B cell (primary cell): ENCODE measurements around the gene MEGF11. TPM values are rescaled to one million over a fixed set of nuclear protein-coding genes. Genes with fewer than 3 reads are reported as not detected.

ENCODE experiments used
- ATAC-seq: fragments of 200-7000 bp; cut with Tn5 transposase; one replicate; pipeline ENCODE4 v1.10.0; 2021; ENCODE audit warnings: low read depth, mild to moderate bottlenecking, moderate number of reproducible peaks, moderate library complexity
- CTCF ChIA-PET: fragments of 350-600 bp; sonication (Branson Sonifier 250); formaldehyde crosslinking; loops from one replicate; lab custom pipeline; 2021; ENCODE audit warnings: antibody characterized with exemption, inconsistent platforms; lab: Charles Lee
- POLR2A ChIA-PET: fragments of 350-600 bp; sonication (Branson Sonifier 250); formaldehyde crosslinking; loops from one replicate; lab custom pipeline; 2021; ENCODE audit warnings: antibody characterized with exemption; lab: Charles Lee
- DNase-seq: peaks from one replicate; pipeline ENCODE4 v3.0.0; 2013
- H2AFZ ChIP-seq: 2 replicates; pipeline ENCODE4 v1.6.1; 2012; ENCODE audit warnings: mild to moderate bottlenecking, low read depth, low read length; ENCODE audit not compliant: insufficient read depth, poor library complexity, severe bottlenecking
- H3K27ac ChIP-seq, 2 donors: 1 replicate in 1 of 2; 2 replicates in 1 of 2; pipeline ENCODE4 v1.5.1; 2012 to 2013; ENCODE audit warnings: low read length in 2 of 2, mild to moderate bottlenecking in 2 of 2, moderate library complexity in 1 of 2
- H3K27me3 ChIP-seq, 4 experiments: fragments of 200-600 bp in 1 of 4; sonication (generic) in 1 of 4; replicated peaks in 1 of 4; 1 replicate in 2 of 4; 2 replicates in 2 of 4; pipeline versions ENCODE4 v1.6.1 to v1.7.0; 2013 to 2016; ENCODE audit warnings: low read length in 3 of 4, mild to moderate bottlenecking in 2 of 4, mixed read lengths in 1 of 4, moderate library complexity in 1 of 4; ENCODE audit not compliant: insufficient read depth in 4 of 4, control insufficient read depth in 3 of 4; ENCODE audit errors: control extremely low read depth in 1 of 4
- H3K36me3 ChIP-seq, 2 experiments: replicated peaks in 1 of 2; 1 replicate in 1 of 2; 2 replicates in 1 of 2; pipeline versions ENCODE4 v1.6.1 to v1.7.1; 2013; ENCODE audit warnings: low read length in 1 of 2; ENCODE audit not compliant: insufficient read depth in 2 of 2, control insufficient read depth in 1 of 2; ENCODE audit errors: control extremely low read depth in 1 of 2, extremely low read depth in 1 of 2
- H3K4me1 ChIP-seq, 2 donors: fragments of 200-600 bp in 1 of 2; sonication (generic) in 1 of 2; 1 replicate in 1 of 2; 2 replicates in 1 of 2; pipeline versions ENCODE4 v1.5.1 to v1.6.1; 2013 to 2017; ENCODE audit warnings: low read length in 2 of 2; ENCODE audit not compliant: control insufficient read depth in 2 of 2, insufficient read depth in 2 of 2
- H3K4me2 ChIP-seq: replicated peaks from 2 replicates; pipeline ENCODE3; 2012; ENCODE audit warnings: mild to moderate bottlenecking, low read depth, low read length; ENCODE audit not compliant: poor library complexity, severe bottlenecking
- H3K4me3 ChIP-seq, 5 experiments: fragments of 200-600 bp in 1 of 5; sonication (generic) in 1 of 5; 1 replicate in 3 of 5; 2 replicates in 2 of 5; pipeline versions ENCODE4 v1.5.1 to v1.7.0; 2011 to 2016; ENCODE audit warnings: low read length in 4 of 5, mild to moderate bottlenecking in 4 of 5, low read depth in 2 of 5, control low read depth in 1 of 5, moderate library complexity in 1 of 5; ENCODE audit not compliant: insufficient read depth in 1 of 5; ENCODE audit errors: control extremely low read depth in 1 of 5, extremely low read depth in 1 of 5
- H3K79me2 ChIP-seq: fragments of 200-600 bp; sonication (generic); one replicate; pipeline ENCODE4 v1.6.0; 2016; ENCODE audit warnings: low read length; ENCODE audit not compliant: control insufficient read depth, insufficient read depth
- H3K9ac ChIP-seq: fragments of 200-600 bp; sonication (generic); 2 replicates; pipeline ENCODE4 v1.6.1; 2017; ENCODE audit warnings: mild to moderate bottlenecking, low read length, moderate library complexity
- H3K9me3 ChIP-seq, 3 donors: one replicate each; pipeline versions ENCODE4 v1.6.1 to v1.7.1; 2013; ENCODE audit warnings: low read length in 2 of 3; ENCODE audit not compliant: control insufficient read depth in 2 of 3, insufficient read depth in 1 of 3; ENCODE audit errors: control extremely low read depth in 1 of 3
- H4K20me1 ChIP-seq: 2 replicates; pipeline ENCODE4 v1.6.0; 2012; ENCODE audit warnings: mild to moderate bottlenecking, low read length; ENCODE audit not compliant: insufficient read depth, control insufficient read depth, poor library complexity, severe bottlenecking
- H3K27ac Mint-ChIP-seq: one replicate; pipeline ENCODE4 v1.8.0; 2021; ENCODE audit warnings: mixed read lengths
- H3K27me3 Mint-ChIP-seq: one replicate; pipeline ENCODE4 v1.8.0; 2021; ENCODE audit warnings: mixed read lengths
- H3K4me1 Mint-ChIP-seq: one replicate; pipeline ENCODE4 v1.8.0; 2021; ENCODE audit warnings: mixed read lengths
- H3K4me3 Mint-ChIP-seq: one replicate; pipeline ENCODE4 v1.8.0; 2021; ENCODE audit warnings: mixed read lengths
- H3K9me3 Mint-ChIP-seq: one replicate; pipeline ENCODE4 v1.8.0; 2022; ENCODE audit warnings: mixed read lengths; ENCODE audit not compliant: insufficient read depth
- EZH2 ChIP-seq: IDR thresholded peaks from 2 replicates; pipeline ENCODE4 v1.6.1; 2012; ENCODE audit warnings: borderline replicate concordance, low read depth, mild to moderate bottlenecking, moderate library complexity, low read length; ENCODE audit not compliant: insufficient read depth, poor library complexity, severe bottlenecking
- WGBS: methylation state at CpG from one replicate; pipeline ENCODE4 v1.1.5; 2013; ENCODE audit warnings: missing lambda C conversion rate; ENCODE audit not compliant: insufficient coverage; 5-methylcytosine and 5-hydroxymethylcytosine counted together
- intact Hi-C: fragments of 100-400 bp; cut with micrococcal nuclease; formaldehyde crosslinking; loops from one replicate; pipeline ENCODE4 v1.10.0; 2022
- polyA plus RNA-seq: library from polyadenylated mRNA; depleted of rRNA; stranded (reverse); fragments of >200 nt; gene quantifications from 2 replicates; pipeline ENCODE4 v1.2.3, GENCODE V29; 2012
- total RNA-seq, 2 donors: library from RNA; stranded (reverse); fragments of 120-200 nt in 1 of 2; gene quantifications; 1 replicate in 1 of 2; 2 replicates in 1 of 2; pipeline versions ENCODE4 v1.2.3 to v1.2.4, GENCODE V29; 2013 to 2022
- TF ChIP-seq, protein P1 (sequence below): fragments of 200-600 bp; IDR thresholded peaks from one replicate; pipeline ENCODE4 v1.8.0; 2022; ENCODE audit warnings: antibody characterized with exemption, mild to moderate bottlenecking

MEGF11 gene
- total and polyA plus RNA-seq, 2 donors (not counting 1 experiment from before 2014, with no cell fraction given) = 0.04 to 0.34 TPM

DNA sequence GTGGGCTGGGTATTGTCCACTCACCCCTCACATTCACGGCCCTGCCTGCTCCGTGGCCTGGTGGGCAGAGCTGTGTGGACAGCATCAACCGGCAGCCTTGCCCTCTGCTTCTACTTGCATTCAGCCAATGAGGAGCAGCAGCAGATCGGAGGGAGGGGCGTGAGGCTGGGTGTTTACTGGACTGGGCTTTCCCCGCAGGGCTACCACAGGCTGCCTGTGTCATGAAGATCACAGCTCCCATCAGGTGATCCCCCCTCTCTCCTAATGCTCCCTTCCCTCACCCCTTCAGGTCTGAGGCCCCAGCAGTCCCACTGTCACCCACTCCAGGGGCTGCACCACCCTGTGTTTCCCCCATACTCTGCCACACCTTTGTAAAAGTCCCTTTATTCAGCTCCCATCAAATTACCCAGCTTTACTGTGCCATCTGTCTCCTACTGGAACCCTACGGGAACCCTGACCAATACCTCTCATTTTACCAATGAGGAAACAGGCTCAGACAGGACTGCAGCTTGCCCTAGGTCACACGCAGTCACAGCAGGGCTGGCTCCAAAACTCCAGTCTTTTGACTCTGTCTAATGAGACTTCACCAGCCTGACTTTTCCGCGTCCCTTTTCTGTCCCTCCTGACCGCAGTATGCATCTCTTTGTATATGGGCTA is 81.1 kb downstream of the MEGF11 start:
- Mint-ChIP-seq H3K4me3 (no peak overlapping the region), H3K27ac (no peak overlapping the region), H3K4me1 (no peaks in the 10 kb centered on the region), H3K9me3 (no peaks in the 10 kb centered on the region), H3K27me3 (peaks cover 26% of the 10 kb centered on the region)
- no peak for TF ChIP-seq EZH2
- TF ChIP-seq, protein P1, sequence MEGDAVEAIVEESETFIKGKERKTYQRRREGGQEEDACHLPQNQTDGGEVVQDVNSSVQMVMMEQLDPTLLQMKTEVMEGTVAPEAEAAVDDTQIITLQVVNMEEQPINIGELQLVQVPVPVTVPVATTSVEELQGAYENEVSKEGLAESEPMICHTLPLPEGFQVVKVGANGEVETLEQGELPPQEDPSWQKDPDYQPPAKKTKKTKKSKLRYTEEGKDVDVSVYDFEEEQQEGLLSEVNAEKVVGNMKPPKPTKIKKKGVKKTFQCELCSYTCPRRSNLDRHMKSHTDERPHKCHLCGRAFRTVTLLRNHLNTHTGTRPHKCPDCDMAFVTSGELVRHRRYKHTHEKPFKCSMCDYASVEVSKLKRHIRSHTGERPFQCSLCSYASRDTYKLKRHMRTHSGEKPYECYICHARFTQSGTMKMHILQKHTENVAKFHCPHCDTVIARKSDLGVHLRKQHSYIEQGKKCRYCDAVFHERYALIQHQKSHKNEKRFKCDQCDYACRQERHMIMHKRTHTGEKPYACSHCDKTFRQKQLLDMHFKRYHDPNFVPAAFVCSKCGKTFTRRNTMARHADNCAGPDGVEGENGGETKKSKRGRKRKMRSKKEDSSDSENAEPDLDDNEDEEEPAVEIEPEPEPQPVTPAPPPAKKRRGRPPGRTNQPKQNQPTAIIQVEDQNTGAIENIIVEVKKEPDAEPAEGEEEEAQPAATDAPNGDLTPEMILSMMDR = no peak
- CTCF ChIA-PET = no interaction called here
- Histone ChIP-seq H3K27me3 (no peaks in the 10 kb centered on the region), H2AFZ (no peak overlapping the region), H3K79me2 (no peaks in the 10 kb centered on the region), H3K4me2 (no peak overlapping the region), H3K9me3 (no peaks in the 10 kb centered on the region), H3K4me1 (no peaks in the 10 kb centered on the region), H3K36me3 (no peaks in the 10 kb centered on the region), H3K9ac (no peak overlapping the region), H3K4me3 (no peak overlapping the region), H4K20me1 (no peaks in the 10 kb centered on the region), H3K27ac (no peak overlapping the region)
- POLR2A ChIA-PET = no interaction called here
- no peak for DNase-seq
- intact Hi-C loops = no loop called here
- no peak for ATAC-seq
- 85% methylated on average over 10 of the region's 11 CpGs for WGBS

DNA sequence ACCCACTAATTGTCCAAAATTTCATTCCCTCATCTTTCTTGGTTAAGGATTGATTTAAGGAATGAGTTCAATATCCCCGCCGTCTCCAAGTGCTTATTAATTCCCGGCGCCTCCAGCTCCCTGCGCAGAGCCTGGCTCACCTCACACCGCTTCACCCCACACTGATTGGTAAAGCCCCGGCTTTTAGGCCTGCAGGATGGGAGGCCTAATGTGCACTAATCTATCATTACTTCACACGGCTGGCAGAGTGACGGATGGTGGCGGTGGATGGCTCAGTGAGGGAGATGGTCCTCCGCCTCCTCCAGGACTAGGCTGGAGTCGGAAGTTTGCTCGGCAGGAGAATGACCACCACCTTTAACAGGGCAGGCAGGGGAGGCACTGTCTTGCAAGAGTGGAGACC is 81.7 kb downstream of the MEGF11 start:
- Mint-ChIP-seq H3K4me1 (no peaks in the 10 kb centered on the region), H3K27ac (no peak overlapping the region), H3K9me3 (no peaks in the 10 kb centered on the region), H3K27me3 (peaks cover 26% of the 10 kb centered on the region), H3K4me3 (no peak overlapping the region)
- POLR2A ChIA-PET = no interaction called here
- H3K4me3 ChIP-seq = no peak overlapping the region
- H2AFZ ChIP-seq = no peak overlapping the region
- TF ChIP-seq EZH2 = no peak
- TF ChIP-seq, protein P1 = no peak
- H3K4me2 ChIP-seq = no peak overlapping the region
- H3K79me2 ChIP-seq = no peaks in the 10 kb centered on the region
- H3K27me3 ChIP-seq = no peaks in the 10 kb centered on the region
- no peaks in the 10 kb centered on the region for H3K9me3 ChIP-seq
- H3K27ac ChIP-seq = no peak overlapping the region
- no peaks in the 10 kb centered on the region for H3K4me1 ChIP-seq
- H3K9ac ChIP-seq = no peak overlapping the region
- intact Hi-C loops = no loop called here
- H3K36me3 ChIP-seq = no peaks in the 10 kb centered on the region
- ATAC-seq (no peak), DNase-seq (no peak)
- 85% methylated on average over 13 of the region's 13 CpGs for WGBS
- CTCF ChIA-PET = no interaction called here
- H4K20me1 ChIP-seq = no peaks in the 10 kb centered on the region
